COR-L47 (cell line): ENCODE data around the gene TRMT6.

Experiments
- DNase-seq: peaks from one replicate; lab custom pipeline; 2025; lab: John Stamatoyannopoulos, UW

TRMT6 gene

DNA sequence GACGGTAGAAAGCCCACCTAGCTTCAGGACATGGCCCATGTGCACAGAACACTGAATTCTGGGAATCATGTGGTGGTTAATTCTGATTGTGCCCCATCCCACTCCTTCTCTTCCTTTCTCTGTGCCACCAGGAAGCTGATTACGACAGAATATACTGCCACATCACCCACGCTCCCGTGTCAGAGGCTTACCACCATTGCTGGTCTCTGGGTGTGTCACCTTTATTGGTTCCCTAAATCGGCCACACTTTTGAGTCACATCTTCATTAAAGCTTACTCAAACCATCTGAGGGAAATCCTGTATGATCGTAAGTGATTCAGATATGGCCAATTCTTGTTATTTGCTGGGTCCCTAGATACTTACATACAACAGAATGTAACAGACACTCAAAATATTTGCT lies 3.1 kb downstream of the TRMT6 start:
- no peak for DNase-seq

GRCh38 chr20:5945963-5946362 lies 4.4 kb downstream of the TRMT6 start:
- no peak for DNase-seq

GRCh38 chr20:5938456-5939029 lies 11.8 kb downstream of the TRMT6 start:
- DNase-seq, result no peak

- no peak for DNase-seq
Measured at GRCh38 chr20:5936238-5936637, 14.1 kb downstream of the TRMT6 start.

- DNase-seq, result no peak
Measured at GRCh38 chr20:5935384-5935783, 14.9 kb downstream of the TRMT6 start.

DNA sequence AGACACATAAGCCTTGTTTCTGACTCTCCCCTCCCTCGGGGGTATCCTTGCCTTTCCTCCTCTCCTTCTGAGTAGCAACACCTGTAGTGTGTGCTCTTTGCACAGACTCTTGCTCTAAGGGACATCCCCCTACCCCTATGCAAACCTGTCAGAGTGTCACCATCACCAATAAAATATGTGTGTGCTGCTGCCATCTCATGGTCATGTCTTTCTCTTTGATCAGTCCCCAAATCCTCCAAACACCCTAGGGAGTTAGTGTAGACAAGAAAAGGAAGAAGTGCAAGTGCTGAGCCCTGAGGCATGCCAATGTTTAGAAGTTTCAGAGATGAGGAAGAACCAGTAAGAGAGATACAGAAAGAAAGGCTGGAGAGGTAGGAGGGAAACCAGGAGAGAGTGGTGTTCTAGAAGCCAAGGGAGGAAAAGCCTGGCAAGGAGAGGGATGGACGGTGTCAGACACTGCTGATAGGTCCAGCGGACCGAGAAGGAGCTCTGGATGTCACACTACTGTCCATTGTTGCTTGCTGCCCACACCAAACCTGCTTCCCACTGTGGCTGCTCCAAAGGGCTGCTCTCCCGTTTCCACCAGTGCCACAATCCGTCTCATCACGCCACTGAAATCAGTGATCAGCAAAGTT lies 16.4 kb downstream of the TRMT6 start:
- peak; percentile 29 for DNase-seq

- no peak for DNase-seq
Measured at GRCh38 chr20:5932796-5933195, 17.5 kb downstream of the TRMT6 start.

DNA sequence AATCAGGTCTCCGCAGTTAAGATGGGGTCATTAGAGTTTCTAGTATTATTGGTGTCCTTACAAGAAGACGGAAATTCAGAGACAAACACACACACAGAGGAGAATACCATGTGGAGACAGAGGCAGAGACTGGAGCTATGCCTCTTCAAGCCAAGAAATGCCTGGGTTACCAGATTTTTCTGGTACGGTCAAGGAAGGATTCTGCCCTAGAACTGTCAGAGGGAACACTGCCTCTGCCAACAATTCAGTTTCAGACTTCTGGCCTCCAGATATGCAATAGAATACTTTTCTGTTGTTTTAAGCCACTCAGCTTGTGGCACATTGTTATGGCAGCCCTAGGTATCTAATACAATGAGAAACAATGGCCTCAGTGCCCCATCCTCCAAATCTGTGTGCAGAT lies 18.9 kb downstream of the TRMT6 start:
- DNase-seq, result no peak

DNA sequence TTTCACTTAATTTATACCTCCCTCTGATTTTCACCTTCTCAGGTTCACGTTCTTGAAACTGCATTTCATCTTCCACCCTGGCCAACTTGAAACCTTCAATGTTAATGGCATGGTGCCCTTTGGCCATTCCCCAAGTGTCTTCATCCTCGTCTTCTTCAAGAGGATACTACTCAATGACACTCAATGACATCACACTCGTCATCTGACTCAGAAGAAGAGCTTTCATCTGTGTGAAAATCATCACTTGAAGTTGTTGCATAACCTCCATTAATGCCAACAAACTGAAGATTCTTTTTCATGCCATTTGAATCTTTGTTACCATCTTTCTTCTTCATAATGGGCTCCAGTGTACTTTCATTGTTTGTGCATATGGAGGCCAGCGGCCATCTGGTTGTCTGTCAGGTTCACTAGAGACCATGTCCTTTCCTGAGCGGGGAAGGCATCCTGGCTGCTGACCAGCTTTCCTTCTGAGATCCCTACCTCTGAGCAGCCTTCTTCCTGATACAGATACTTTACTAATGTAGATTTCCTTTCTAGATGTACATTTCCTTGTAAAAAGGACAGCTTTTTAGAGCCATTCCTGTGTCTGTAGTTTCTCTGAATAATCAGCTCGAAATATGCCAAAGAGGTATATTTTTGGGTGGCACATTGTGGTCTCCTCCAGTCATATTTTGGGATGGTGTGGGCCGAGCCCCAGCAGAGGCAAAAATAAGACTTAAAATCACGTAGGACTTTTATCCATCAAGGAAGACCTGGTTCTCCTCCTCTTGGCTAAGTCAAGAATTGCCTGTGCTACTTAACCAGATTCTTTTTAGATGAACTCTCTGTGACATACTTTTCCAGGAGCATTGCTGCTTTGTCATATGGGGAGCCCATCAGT lies 21.3 kb downstream of the TRMT6 start:
- no peak for DNase-seq

DNA sequence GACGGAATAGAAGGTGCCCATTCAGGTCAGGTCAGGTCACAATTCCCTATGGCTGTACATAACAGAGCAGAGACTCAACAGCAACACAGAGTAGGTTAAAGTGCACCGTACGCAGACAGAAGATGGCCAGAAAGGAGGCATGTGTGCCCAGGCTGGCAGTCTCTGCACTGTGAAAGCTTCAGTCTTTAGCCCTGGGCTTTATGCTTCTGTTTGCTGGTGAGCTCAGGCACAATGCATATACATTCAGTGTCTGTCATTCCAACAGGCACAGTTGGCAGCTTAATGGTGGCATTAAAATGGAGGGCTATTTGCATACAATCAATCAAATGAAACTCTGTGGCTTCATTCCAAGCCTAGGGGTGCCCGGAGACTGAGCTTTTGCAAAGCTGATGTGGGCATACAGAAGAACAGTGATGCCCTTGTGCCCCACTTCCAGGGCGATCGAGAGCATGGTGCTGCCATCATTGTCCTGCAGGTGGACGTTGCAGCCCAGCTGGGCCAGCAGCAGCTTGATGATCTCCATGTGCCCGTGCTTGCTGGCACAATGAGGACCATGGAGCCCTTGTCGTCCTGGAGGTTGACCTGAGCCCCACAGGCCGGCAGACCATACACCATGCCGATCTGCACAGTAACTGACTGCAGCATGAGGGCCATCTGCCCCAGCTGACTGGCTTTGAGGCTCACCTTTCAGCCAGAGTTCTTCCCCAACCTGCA lies 22.4 kb downstream of the TRMT6 start:
- DNase-seq, result no peak

GRCh38 chr20:5925551-5925950 lies 24.8 kb downstream of the TRMT6 start:
- DNase-seq, result no peak

DNA sequence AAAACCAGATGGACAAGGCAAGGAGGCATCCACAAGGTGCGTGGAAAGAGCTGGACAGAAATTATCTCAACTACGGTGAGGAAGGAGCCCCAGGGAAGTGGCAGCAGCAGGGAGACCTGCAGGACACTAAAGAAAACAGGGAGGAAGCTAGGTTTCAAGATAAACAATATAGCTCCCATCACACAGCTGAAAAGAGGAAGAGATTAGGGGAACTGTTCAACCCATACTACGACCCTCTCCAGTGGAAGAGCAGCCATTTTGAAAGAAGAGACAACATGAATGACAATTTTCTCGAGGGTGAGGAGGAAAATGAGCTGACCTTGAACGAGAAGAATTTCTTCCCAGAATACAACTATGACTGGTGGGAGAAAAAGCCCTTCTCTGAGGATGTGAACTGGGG lies 26.8 kb downstream of the TRMT6 start:
- no peak for DNase-seq

DNA sequence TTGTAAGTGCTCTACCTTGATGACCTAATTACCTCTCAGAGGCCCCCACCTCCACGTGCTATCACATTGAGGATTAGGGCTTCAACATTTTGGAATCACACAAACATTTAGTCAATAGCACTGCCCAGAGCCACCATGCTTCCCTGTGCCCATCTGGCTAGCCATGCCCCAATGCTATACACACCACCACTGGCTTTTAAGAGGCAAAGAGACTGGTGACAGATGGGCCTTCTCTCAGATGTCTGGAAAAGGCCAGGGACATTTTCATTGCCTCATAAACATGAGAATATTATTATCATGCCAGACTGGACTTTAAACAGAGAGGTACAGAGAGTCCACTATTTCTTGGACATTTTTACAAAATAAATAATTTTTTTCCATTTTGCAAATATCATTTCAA lies 29.8 kb downstream of the TRMT6 start:
- DNase-seq, result no peak

DNA sequence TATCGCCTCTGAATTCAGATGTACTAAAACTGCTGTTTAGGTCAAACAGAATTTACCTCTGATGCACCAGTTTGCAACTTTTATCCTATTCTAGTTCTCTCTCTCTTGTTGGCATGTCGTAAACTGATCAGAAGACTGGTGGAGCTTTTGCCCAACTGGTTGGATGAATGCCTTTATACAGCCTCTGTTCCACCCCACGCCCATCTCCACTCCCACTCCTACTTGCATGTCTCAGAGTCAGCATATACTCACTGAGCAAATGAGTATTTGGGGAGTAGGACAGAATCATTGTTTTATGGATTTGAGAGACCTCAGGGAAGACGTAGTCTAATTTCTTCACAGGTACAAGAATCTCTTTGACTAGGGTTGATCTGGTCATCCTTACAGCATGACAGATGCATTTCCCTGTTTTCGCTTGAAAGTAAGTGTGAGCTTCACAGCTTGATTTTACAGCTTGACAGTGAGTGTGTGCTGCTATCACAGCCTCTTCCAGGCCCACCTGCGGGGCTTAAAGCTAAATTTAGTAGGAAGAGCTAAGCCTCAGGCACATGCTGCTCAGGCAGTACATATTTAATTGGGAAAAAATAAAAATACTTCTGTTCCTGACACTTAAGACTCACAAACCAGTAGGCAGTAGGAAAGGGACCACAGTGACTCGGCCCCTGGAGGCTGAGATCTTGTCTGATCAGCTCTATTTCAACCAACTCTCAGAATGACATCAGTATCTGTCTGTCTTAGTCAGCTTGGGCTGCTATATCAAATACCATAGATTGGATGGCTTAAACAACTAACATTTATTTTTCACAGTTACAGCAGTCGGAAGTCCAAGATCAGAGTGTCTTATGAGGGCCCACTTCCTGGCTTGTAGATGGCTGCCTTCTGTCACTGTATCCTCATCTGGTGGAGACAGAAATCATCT lies 30.4 kb downstream of the TRMT6 start:
- DNase-seq, result no peak

DNA sequence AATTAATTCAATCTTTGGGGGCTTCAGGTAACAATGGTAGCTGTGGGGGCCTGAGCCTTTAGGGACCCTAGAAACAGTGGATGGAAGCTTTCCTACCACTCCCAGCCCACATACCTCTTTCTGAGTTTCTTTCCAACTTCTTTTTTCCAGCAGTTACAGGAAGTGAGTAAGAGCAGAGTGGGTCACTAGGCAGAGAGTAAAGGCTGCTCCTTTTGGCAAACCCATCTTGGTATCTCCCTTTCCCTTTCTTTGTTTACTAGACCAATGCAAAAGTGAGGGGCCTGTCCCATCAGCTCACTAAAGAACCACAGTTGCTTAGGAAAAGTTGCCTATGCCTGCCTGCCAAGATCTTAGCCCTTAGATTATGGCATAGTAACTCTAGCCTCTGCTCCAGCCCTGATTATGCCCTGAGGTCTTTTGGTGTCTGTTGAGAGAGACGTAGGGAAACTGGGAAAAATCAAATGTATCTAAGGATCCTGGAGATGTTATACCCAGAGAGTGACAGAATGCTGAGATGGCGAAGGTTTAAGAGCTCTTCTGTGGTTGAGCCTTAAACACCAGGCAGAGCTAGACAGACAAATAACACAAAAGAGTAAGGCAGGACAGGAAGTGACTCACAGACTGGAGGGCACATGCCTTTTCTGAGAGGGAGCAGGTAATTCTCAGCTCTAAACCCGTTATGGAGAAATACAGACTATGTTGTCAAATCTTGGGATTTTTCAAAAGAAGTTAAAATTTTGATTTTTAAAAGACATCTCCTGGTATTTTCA lies 31.3 kb downstream of the TRMT6 start:
- DNase-seq, result no peak

DNA sequence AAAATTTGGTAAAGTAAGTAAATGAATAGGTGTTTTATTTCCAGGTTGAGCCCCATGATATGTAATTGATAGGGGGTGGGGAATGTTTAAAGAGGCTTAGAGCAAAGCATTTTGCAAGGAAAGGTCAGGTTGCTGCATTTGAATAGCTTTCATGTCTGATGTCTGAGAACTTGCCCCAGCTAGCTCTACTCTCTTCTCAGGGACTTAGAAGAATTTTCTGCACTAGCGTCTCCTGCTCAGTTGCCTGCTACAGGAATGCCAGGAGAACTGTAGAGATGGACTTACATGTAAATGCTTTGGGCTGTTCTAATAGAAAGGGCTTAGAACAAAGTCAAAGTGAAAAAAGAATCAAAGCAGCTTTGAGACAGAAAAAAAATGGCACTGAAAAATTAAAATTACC lies 35.5 kb downstream of the TRMT6 start:
- no peak for DNase-seq

DNA sequence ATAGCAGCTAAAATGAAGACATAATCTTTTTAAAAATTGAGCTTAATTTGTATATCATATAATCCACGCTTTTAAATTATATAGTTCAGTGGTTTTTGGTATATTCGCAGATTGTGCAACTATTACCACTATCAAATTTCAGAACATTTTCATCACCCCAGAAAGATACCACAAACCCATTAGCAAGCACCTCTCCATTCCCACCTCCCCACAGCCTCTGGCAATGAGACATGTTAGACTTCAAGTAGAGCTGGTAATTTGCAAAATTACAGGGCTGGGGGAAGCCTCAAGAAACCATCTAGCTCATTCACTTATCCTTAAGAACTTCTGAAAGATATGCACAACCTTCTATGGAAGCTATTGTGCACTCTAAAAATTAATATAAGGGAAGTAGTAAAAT lies 37.2 kb downstream of the TRMT6 start:
- DNase-seq, result no peak

DNA sequence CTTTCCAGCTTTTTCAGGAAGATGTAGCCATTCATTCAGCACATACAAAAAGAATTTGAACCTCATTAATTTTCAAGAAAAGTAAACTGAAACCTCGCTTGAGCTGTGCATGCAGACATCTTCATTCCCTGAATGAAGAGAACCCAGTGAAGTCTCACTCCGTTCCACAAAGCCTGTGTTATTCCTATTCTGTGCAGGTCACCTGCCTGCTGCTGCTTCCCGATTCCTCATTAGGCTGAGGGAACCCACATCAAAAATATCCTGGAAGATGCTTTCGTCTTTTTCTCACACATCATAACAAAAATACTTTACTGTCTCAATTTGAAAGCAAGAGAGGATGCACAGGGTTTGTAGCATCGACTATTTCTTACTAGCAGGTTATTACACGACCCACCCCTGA lies 40.1 kb downstream of the TRMT6 start:
- DNase-seq, result no peak

DNA sequence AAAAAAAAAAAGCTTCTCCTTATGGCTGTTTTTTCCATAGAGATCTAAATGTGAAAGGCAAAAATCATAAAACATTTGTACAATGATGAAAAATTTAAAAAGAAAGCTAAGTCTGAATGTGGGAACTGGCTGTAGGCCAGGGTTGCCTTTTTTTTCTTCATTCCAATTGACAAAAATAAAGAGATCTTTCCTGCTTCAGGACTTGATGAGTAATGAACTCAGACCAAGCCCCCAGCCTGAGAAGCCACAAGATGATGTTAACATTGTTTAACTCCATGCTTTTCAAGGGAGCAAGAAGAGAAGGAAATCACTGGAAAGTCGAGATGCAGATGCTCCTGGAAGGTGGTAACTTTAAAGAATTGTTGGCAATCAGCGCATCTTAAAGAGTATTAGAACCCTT lies 41.4 kb downstream of the TRMT6 start:
- no peak for DNase-seq

DNA sequence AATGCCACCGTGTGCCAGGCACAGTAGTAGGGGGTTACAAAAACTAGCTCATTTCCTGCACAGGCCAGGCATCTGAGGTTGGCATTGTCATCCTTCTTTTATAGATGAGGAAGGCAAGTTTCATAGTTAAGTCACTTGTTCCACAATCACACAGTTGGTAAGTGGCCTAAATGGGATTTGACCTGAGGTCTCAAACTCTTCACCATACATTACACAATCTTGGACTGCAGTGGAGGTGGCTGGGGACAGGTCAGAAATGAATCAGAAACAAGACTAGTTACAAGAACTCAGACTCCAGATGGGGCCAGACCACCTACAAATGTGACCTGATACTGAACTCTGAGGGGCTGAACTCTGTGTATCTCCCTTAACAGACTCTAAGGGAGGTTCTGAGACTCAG lies 49.4 kb downstream of the TRMT6 start:
- DNase-seq, result no peak

DNA sequence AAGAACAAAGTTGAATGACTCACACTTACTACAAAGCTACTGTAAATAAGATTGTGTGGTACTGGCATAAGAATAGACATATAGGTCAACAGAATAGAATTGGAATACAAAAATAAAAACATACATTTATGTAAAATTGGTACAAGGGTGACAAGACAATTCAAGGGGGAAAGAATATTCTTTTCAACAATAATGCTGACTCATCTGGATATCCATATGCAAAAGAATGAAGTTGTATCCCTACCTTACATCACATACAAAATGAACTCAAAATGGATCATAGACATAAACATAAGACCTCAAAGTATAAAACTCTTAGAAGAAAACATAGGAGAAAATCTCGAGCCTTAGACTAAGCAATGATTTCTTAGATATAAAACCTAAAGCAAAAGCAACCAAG lies 50.9 kb downstream of the TRMT6 start:
- DNase-seq, result no peak
